OCI-LY3 (cell line): ENCODE measurements around the gene ESPN.

Source experiments
- H2AFZ ChIP-seq: fragments of 200-600, 300-600 bp; shearing (Covaris generic); 2 replicates; pipeline ENCODE4 v1.6.0; 2014; ENCODE audit warnings: antibody characterized with exemption, low read depth, low read length
- H3K27ac ChIP-seq: fragments of 200-600, 300-600 bp; sonication (generic); 2 replicates; pipeline ENCODE4 v1.5.1; 2014; ENCODE audit warnings: mild to moderate bottlenecking, low read length, moderate library complexity, mixed read lengths
- H3K27me3 ChIP-seq: fragments of 200-600, 300-600 bp; sonication (generic); 2 replicates; pipeline ENCODE4 v1.6.1; 2014; ENCODE audit warnings: low read depth, low read length, mixed read lengths
- H3K36me3 ChIP-seq: fragments of 200-600, 300-600 bp; sonication (generic); replicated peaks from 2 replicates; pipeline ENCODE3; 2014; ENCODE audit warnings: low read depth, low read length, mixed read lengths
- H3K4me1 ChIP-seq: fragments of 300-600, 200-600 bp; sonication (generic); 2 replicates; pipeline ENCODE4 v1.6.1; 2014; ENCODE audit warnings: low read length, mixed read lengths
- H3K4me2 ChIP-seq: fragments of 200-600, 300-600 bp; sonication (generic); 2 replicates; pipeline ENCODE4 v1.6.1; 2014; ENCODE audit warnings: low read length, mixed read lengths
- H3K4me3 ChIP-seq: fragments of 300-600, 200-600 bp; sonication (generic); 2 replicates; pipeline ENCODE4 v1.5.1; 2014; ENCODE audit warnings: antibody characterized with exemption, mild to moderate bottlenecking, low read length, moderate library complexity
- H3K79me2 ChIP-seq: fragments of 300-600, 200-600 bp; shearing (Covaris generic); 2 replicates; pipeline ENCODE4 v1.6.1; 2014; ENCODE audit warnings: mild to moderate bottlenecking, low read length, mixed read lengths
- H3K9ac ChIP-seq: fragments of 300-600, 200-600 bp; shearing (Covaris generic); 2 replicates; pipeline ENCODE4 v1.6.0; 2014; ENCODE audit warnings: mild to moderate bottlenecking, low read length, moderate library complexity
- H3K9me3 ChIP-seq: fragments of 200-600, 300-600 bp; shearing (Covaris generic); 2 replicates; pipeline ENCODE4 v1.6.1; 2014; ENCODE audit warnings: low read length, mixed read lengths; ENCODE audit not compliant: insufficient read depth
- H4K20me1 ChIP-seq: fragments of 200-600, 300-600 bp; sonication (generic); 2 replicates; pipeline ENCODE4 v1.6.1; 2016; ENCODE audit warnings: low read length, mixed read lengths; ENCODE audit not compliant: insufficient read depth
- EZH2phosphoT487 ChIP-seq: fragments of 200-600 bp; shearing (Covaris generic); IDR thresholded peaks from 2 replicates; pipeline ENCODE4 v1.6.1; 2018; ENCODE audit warnings: antibody characterized with exemption, mixed run types, low read depth
- TF ChIP-seq, protein P1 (sequence below): fragments of 200-600, 300-600 bp; sonication (generic); IDR thresholded peaks from 2 replicates; pipeline ENCODE4 v1.5.1; 2014; ENCODE audit warnings: antibody characterized with exemption, low read length, low read depth

The ESPN gene

DNA sequence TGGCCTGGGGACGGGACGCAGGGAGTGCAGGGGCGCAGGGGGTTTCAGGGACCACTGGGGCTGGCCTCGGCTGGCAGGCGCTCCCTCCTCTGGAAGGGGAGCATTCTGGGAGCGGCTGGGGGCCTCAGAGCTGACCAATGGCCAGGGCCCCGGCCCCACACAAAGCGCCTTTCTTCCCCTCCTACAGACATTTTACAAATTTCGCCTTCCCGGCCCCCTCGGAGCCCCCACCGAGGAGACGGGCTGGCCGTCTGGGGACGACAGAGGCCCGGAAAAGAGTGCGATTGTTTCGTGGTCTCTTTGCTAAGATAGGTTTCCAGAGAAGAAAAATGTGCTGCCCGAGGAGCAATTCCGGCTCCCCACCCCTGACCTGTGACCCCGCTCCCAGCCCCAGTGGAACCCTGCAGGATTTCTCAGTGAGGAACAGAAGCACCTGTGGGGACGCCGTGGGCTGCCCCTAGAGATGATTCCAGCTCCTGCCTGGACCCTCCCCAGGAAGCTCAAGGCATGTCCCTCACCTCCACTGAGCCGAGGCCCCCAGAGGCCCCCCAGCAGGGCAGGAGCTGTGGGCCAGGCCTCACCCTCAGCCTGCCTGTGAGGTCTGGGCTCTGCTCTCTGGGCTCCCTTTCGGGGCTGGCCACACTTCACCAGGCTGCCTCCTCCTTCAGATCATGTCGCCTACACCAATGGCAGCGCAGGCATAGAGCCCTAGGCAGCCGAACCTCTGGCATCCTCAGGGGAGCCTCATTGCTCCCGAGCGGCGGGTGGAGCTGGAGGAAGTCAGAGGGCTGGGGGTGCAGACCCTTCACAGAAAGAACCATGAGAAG, 81.8 kb downstream of the ESPN start:
- TF ChIP-seq, protein P1, sequence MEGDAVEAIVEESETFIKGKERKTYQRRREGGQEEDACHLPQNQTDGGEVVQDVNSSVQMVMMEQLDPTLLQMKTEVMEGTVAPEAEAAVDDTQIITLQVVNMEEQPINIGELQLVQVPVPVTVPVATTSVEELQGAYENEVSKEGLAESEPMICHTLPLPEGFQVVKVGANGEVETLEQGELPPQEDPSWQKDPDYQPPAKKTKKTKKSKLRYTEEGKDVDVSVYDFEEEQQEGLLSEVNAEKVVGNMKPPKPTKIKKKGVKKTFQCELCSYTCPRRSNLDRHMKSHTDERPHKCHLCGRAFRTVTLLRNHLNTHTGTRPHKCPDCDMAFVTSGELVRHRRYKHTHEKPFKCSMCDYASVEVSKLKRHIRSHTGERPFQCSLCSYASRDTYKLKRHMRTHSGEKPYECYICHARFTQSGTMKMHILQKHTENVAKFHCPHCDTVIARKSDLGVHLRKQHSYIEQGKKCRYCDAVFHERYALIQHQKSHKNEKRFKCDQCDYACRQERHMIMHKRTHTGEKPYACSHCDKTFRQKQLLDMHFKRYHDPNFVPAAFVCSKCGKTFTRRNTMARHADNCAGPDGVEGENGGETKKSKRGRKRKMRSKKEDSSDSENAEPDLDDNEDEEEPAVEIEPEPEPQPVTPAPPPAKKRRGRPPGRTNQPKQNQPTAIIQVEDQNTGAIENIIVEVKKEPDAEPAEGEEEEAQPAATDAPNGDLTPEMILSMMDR = no peak
- no peak for TF ChIP-seq EZH2phosphoT487
- H3K79me2 ChIP-seq = no peaks in the 10 kb centered on the region
- no peak overlapping the region for H2AFZ ChIP-seq
- H3K9ac ChIP-seq = no peak overlapping the region
- no peak overlapping the region for H3K4me2 ChIP-seq
- H3K9me3 ChIP-seq = no peaks in the 10 kb centered on the region
- no peak overlapping the region for H3K4me3 ChIP-seq
- no peaks in the 10 kb centered on the region for H3K27me3 ChIP-seq
- H3K36me3 ChIP-seq = no peaks in the 10 kb centered on the region
- no peaks in the 10 kb centered on the region for H4K20me1 ChIP-seq
- no peaks in the 10 kb centered on the region for H3K4me1 ChIP-seq
- no peak overlapping the region for H3K27ac ChIP-seq

DNA sequence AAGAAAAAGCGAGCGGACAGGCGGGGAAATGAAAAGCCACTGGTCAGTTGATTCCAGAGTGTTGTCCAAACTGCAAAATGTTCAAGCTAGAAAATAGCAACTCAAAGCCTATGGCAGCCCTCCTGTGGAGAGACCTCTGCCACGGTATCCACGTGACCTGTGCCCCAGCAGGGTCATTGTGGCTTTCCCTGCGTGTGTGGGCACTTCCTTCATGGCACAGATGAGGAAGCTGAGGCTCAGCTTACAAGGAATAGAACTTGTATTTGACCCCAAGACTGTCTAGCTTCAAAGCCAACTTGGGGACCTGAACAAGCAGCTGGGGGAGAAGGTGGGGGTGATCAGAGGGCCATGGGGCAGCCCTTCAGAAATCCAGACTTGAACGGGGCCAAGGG, 82.5 kb downstream of the ESPN start:
- Histone ChIP-seq H3K27ac (no peak overlapping the region), H3K27me3 (no peaks in the 10 kb centered on the region), H3K4me2 (no peak overlapping the region), H3K4me1 (no peaks in the 10 kb centered on the region), H3K9me3 (no peaks in the 10 kb centered on the region), H4K20me1 (no peaks in the 10 kb centered on the region), H3K36me3 (no peaks in the 10 kb centered on the region), H3K79me2 (no peaks in the 10 kb centered on the region), H2AFZ (no peak overlapping the region), H3K9ac (no peak overlapping the region), H3K4me3 (no peak overlapping the region)
- no peak for TF ChIP-seq EZH2phosphoT487
- TF ChIP-seq, protein P1 = no peak

DNA sequence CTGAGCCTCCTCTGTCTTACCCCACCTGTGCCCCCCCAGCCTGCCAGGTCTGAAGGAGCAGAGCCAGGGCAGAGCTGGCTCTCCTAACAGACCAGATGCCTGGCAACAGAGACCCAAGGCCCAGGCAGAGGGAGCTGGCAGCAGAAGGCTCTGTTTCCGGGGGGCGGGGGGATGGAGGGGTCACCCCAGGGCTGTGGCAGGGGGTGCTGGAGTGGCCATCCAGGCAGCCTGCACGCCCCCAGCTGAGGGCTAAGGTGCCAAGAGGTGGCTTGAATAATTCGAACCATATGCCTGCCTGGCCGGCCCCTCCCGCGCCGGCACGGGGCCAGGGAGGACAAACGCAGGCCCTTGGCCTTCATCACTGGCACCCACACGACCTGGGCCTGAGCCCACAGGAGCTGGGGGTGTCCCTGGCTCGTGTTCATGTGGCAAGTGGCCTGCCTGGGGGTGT, 82.9 kb downstream of the ESPN start:
- no peak overlapping the region for H3K4me2 ChIP-seq
- H3K4me3 ChIP-seq = no peak overlapping the region
- no peaks in the 10 kb centered on the region for H3K9me3 ChIP-seq
- no peaks in the 10 kb centered on the region for H3K79me2 ChIP-seq
- no peaks in the 10 kb centered on the region for H4K20me1 ChIP-seq
- no peaks in the 10 kb centered on the region for H3K4me1 ChIP-seq
- H3K36me3 ChIP-seq = no peaks in the 10 kb centered on the region
- no peak overlapping the region for H2AFZ ChIP-seq
- no peak overlapping the region for H3K27ac ChIP-seq
- no peak overlapping the region for H3K9ac ChIP-seq
- no peak for TF ChIP-seq EZH2phosphoT487
- TF ChIP-seq, protein P1 = no peak
- no peaks in the 10 kb centered on the region for H3K27me3 ChIP-seq

DNA sequence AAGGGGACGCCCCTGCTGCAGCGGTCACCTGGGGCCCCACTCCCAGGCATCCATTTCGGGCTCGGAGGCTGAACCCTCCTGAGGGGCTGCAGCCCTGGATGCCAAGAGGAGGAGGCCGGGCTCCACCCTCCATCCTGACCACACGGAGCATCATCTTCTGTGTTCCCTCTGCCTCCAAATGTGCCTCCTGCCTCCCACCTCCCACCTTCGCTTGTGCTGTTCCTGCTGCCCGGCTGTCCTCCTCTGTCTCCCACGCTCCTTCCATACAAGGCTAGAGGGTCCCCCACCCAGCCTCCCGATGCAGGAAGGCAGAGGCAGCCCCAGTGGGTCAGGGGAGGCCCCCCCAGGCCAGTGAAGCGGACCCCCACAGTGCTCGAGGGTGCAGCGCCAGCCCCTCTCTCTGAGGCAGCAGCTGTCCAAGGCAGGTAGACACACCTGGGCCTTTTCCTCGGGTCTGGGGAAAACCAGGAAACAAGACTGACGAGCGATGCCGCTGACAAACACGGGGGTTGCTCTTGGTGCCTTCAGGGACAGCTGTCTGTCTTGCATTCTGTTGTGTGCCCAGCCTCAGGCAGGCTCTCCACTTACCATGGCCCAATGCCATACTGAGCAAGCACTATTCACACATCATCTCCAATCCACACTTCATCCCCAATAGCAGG, 83.7 kb downstream of the ESPN start:
- Histone ChIP-seq H4K20me1 (no peaks in the 10 kb centered on the region), H3K27ac (no peak overlapping the region), H3K4me1 (peaks cover 4% of the 10 kb centered on the region), H3K4me2 (no peak overlapping the region), H3K9ac (no peak overlapping the region), H3K4me3 (no peak overlapping the region), H3K27me3 (no peaks in the 10 kb centered on the region), H3K9me3 (no peaks in the 10 kb centered on the region), H3K79me2 (no peaks in the 10 kb centered on the region), H2AFZ (no peak overlapping the region), H3K36me3 (no peaks in the 10 kb centered on the region)
- TF ChIP-seq, protein P1 = no peak
- TF ChIP-seq EZH2phosphoT487 = no peak
